Astrocyte of the cerebellum (primary cell): ENCODE results near the gene SS18L1.

Source experiments
- DNase-seq: peaks from one replicate; pipeline ENCODE4 v3.0.0-alpha.2; 2011; ENCODE audit warnings: low read depth
- H3K4me3 ChIP-seq: 2 replicates; pipeline ENCODE4 v1.5.1; 2011; ENCODE audit warnings: mild to moderate bottlenecking, low read depth, low read length, moderate library complexity
- CTCF ChIP-seq: IDR thresholded peaks from 2 replicates; pipeline ENCODE4 v1.5.1; 2012; ENCODE audit warnings: low read length, low read depth, moderate library complexity, mild to moderate bottlenecking; ENCODE audit errors: missing control alignments
- in situ Hi-C: cut with HindIII; loops from 2 replicates; pipeline ENCODE4 v1.10.0; 2017; ENCODE audit warnings: low sequenced_read_pairs

Gene SS18L1

DNA sequence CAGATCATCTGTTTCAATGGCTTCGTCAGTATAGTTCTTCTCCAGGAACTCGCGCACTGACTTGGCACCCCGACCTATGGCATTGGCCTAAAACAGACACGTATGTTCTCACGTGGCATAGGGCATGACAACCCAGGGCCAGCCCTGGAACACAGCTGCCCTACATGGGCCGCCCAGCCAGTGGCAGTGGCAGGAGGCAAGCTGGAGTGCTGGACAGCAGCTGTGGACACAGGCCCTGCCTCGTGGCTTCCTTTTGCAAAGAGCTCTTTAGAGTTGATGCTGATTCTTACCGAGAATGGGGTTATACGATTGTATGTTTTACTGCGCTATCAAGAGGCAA is 5.4 kb upstream of the SS18L1 start:
- in situ Hi-C loops: no loop called here
- DNase-seq: no peak

GRCh38 chr20:62138912-62139311 is 4.7 kb upstream of the SS18L1 start:
- TF ChIP-seq CTCF: no peak
- no peak for DNase-seq
- H3K4me3 ChIP-seq: no peak overlapping the region
- in situ Hi-C loops: no loop called here

More for the DNA sequence above, 5.4 kb upstream of the SS18L1 start:
- no peak for TF ChIP-seq CTCF
- no peak overlapping the region for H3K4me3 ChIP-seq

GRCh38 chr20:62139636-62140035 is 3.9 kb upstream of the SS18L1 start:
- no peak for TF ChIP-seq CTCF
- in situ Hi-C loops: no loop called here
- no peak overlapping the region for H3K4me3 ChIP-seq
- no peak for DNase-seq

DNA sequence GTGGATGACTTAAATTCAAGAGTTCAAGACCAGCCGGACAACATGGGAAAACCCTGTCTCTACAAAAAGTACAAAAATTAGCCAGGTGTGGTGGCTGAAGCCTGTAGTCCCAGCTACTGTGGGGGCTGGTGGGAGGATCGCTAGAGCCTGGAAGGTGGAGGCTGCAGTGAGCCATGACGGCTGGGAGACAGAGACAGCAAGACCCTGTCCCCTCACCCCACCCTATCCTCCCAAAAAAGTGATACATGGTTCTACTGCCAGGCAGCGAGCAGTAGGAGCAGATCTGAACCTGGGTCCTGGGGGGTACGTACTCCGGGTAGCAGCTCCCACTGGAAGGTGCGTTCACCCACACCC is 2.5 kb upstream of the SS18L1 start:
- no peak for TF ChIP-seq CTCF
- H3K4me3 ChIP-seq: no peak overlapping the region
- in situ Hi-C loops: no loop called here
- no peak for DNase-seq

DNA sequence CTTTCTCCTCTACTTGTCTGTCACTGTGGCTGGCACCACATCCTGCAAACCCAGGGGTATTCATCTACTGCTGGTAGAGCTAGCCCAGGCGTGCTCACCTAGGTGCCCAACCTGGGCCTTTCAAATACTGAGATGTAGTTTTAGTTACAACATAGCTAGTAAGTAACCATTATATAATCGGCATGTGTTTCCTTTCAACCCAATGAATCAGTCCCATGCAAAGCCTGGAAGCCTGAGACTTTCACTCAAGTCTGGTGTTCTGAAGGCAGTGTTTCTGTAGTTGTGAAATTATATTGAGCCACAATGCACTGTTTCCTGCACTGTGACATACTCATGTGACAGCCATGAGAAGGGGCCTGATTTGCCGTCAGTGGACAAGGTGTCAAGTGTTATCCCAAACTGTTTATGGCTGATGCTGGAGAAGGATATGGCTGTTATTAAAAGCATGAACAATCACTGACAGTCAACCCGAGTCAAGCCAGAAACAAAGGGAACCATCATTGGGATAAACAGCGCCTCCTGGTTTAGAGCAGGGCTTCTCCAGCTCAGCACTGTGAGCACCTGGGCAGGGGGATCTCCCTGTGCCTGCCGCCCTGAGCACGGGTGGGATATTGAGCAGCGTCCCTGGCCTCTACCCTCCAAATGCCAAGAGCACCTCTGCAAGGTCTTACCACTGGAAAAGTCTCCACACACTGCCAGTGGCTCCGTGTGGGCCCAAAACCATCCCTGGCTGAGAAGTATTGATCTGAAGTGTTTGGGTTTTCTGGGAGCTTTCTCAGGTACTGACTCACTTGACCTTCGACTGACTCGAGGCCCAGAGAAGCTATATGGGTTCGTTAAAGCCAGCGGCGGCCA is 1.9 kb upstream of the SS18L1 start:
- H3K4me3 ChIP-seq: peak overlapping the region; percentile 68
- no peak for DNase-seq
- TF ChIP-seq CTCF: peak; percentile 53
- in situ Hi-C loops: no loop called here

DNA sequence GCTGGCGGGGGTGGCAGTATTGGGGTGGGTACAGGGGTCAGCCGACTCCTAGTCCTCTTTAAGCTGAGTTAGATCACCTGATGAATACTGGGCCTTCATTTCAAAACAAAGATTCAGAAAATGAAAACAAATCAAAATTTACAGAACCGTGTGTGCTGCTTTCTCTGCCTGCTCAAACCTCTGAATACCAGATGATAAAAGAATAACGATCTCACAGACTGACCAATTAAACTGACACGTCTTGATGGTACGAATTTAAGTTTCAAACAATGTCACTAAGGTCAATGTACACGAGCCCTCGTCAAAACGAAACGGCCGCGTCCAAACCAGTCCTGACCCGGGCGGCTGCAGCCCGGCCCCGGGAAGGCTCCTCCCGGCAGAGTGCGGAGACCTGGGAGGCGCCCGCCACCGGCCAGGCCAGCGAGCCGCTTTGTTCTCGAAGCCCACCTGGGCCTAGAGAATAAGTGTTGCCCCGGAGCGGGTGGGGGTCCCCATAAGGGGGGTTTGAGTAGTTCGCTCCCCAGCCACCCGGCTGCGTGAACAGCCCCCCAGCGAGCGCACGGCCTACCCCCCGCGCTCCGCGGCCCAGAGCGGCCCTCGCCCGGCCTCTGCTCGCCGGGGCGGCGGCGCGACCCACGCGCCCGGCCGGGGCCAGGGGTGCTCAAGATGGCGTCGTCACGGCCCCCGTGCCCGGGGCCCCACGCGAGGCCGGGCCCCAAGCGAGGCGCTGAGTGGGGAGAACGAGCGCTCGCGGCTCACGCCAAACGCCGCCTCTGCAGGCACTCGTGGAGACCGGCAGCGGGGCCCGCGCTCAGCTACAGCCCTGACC is 1.1 kb upstream of the SS18L1 start:
- no peak for DNase-seq
- no peak for TF ChIP-seq CTCF
- peak overlapping the region; percentile 68 for H3K4me3 ChIP-seq
- in situ Hi-C loops: no loop called here
